DND-41 (cell line): ENCODE measurements around the gene SOCS1.

Experiments used
- CTCF ChIP-seq: IDR thresholded peaks from 2 replicates; pipeline ENCODE4 v1.5.1; 2012; ENCODE audit warnings: borderline replicate concordance, low read length, moderate library complexity, mild to moderate bottlenecking; ENCODE audit not compliant: poor library complexity, severe bottlenecking; ENCODE audit errors: extremely low read depth
- EZH2 ChIP-seq: IDR thresholded peaks from 3 replicates; pipeline ENCODE4 v1.6.1; 2012; ENCODE audit warnings: borderline replicate concordance, low read depth, mild to moderate bottlenecking, moderate library complexity, low read length, inconsistent platforms; ENCODE audit not compliant: severe bottlenecking

GRCh38 chr16:11268921-11269375 is 12.9 kb upstream of the SOCS1 start, which contains the start of gene TNP2:
- TF ChIP-seq CTCF: no peak
- TF ChIP-seq EZH2: no peak
